Measurements from ENCODE around the gene ANKDD1B.

Gene ANKDD1B

GRCh38 chr5:75656311-75657003 lies 45.2 kb downstream of the ANKDD1B start:
- H3K27me3 Mint-ChIP-seq (ENCODE audit: low read depth): no peaks in the 10 kb centered on the region
- H3K4me3 Mint-ChIP-seq: peak overlapping the region; percentile 70 to 72 (median 71)
- no peak for TF ChIP-seq CTCF (IDR thresholded peaks at IDR 0.05; ENCODE audit: unreplicated experiment in 3 of 3)

DNA sequence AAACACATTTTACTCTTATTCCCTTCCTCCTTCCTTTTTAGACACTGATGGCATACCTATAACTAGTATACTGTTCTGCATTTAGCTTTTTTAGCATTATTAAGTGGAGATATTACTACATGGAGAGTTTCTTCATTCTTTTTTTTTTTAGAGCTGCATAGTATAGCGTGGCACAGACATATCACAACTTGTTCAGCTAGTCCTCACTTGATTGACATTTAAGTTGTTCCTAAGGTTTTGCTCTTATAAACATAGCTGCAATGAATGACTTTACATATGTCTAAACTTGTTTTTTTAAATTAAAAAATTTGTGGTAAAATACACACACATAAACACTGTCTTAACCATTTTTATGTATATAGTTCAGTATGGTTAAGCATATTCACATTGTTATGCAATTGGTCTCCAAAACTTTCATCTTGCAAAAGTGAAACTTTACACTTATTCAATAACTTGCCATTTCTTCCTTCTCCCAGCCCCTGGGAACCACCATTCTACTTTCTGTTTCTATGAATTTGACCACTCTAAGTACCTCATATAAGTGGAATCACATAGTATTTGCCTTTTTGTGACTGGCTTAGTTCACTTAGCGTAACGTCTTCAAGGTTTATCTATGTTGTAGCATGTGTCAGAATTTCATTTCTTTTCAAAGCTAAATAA lies 48.7 kb downstream of the ANKDD1B start:
- H3K27ac Mint-ChIP-seq: no peak overlapping the region
- no peaks in the 10 kb centered on the region for H3K9me3 Mint-ChIP-seq
- H3K27me3 Mint-ChIP-seq (ENCODE audit: low read depth): no peaks in the 10 kb centered on the region
- H3K4me1 Mint-ChIP-seq: peaks cover 33% of the 10 kb centered on the region
- no peak for TF ChIP-seq CTCF (IDR thresholded peaks at IDR 0.05; ENCODE audit: unreplicated experiment in 3 of 3)
- H3K4me3 Mint-ChIP-seq: no peak overlapping the region
- no peaks in the 10 kb centered on the region for H3K36me3 Mint-ChIP-seq (ENCODE audit: low read depth)

More at GRCh38 chr5:75656311-75657003, 45.2 kb downstream of the ANKDD1B start:
- H3K4me1 Mint-ChIP-seq: peaks cover 43% of the 10 kb centered on the region
- H3K9me3 Mint-ChIP-seq: no peaks in the 10 kb centered on the region
- H3K27ac Mint-ChIP-seq: peak overlapping the region; percentile 77 to 95 (median 93)
- H3K36me3 Mint-ChIP-seq (ENCODE audit: low read depth): no peaks in the 10 kb centered on the region

GRCh38 chr5:75660678-75661465 lies 49.6 kb downstream of the ANKDD1B start:
- Mint-ChIP-seq H3K36me3 (ENCODE audit: low read depth) (no peaks in the 10 kb centered on the region), H3K4me1 (peaks cover 25% of the 10 kb centered on the region), H3K9me3 (no peaks in the 10 kb centered on the region), H3K27ac (no peak overlapping the region), H3K4me3 (no peak overlapping the region), H3K27me3 (ENCODE audit: low read depth) (no peaks in the 10 kb centered on the region)
- TF ChIP-seq CTCF (IDR thresholded peaks at IDR 0.05; ENCODE audit: unreplicated experiment in 3 of 3): no peak

DNA sequence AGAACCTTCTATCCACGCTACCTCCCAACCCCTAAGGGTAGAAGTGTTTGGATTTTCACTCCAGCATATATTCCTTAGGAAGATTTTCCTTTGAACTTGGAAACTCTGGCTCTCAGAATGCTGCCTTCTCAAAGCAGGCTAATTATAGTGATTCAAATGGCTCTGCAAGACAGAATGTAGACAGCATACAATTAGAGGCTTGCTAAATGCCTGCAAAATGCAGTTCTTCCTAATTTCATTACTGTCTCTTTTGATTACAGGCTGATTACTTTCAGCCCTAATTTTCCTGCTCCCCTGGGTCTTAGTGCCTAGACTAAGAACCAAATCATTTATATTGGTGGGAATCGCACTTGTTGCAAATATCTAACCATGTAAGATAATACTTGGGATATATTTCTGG lies 50.8 kb downstream of the ANKDD1B start:
- Mint-ChIP-seq H3K36me3 (ENCODE audit: low read depth) (no peaks in the 10 kb centered on the region), H3K27me3 (ENCODE audit: low read depth) (no peaks in the 10 kb centered on the region), H3K27ac (no peak overlapping the region), H3K9me3 (no peaks in the 10 kb centered on the region), H3K4me3 (no peak overlapping the region), H3K4me1 (peaks cover 15% of the 10 kb centered on the region)
- no peak for TF ChIP-seq CTCF (IDR thresholded peaks at IDR 0.05; ENCODE audit: unreplicated experiment in 3 of 3)

DNA sequence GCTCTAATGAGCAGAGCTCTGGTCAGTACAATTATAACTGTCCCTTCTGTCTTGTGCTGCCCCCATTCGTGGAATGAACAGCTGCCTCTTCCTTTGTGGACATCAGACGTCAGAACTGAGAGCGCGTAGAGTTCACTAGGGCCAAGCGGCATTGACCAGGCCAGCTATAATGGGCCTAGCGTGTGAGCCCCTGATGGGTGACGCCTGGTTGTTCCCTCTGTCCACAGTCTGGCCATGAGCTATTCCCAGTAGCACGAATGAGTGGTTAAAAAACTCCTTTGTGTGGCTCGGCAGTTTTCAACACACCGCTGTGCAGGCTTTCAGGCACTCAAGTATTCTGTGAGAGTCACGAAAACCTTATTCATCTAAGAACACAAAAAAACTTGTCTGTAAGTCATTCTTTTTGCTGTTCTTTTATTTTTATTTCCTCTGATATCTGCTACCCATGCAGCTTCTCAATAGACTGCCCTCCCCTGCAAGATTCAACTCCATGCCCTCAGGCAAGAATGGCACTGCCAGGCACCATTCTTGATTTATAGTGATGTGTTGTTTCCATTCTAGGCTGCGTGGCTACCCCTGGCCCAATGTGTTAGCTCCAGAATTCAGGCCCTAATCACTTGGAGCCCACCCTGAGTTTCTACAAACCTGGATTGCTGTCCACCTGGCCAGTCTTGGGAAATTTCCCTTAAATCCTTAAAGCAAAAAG lies 52.5 kb downstream of the ANKDD1B start:
- Mint-ChIP-seq H3K4me3 (no peak overlapping the region), H3K27me3 (ENCODE audit: low read depth) (no peaks in the 10 kb centered on the region), H3K36me3 (ENCODE audit: low read depth) (no peaks in the 10 kb centered on the region), H3K9me3 (no peaks in the 10 kb centered on the region), H3K4me1 (peaks cover 21% of the 10 kb centered on the region), H3K27ac (peak overlapping the region; percentile 13 to 19 (median 17))
- no peak for TF ChIP-seq CTCF (IDR thresholded peaks at IDR 0.05; ENCODE audit: unreplicated experiment in 3 of 3)

Measured in nephron (organoid).